Fibroblast of lung (primary cell): Measurements from ENCODE around the gene PHLDA1. TPM values are rescaled to one million over a fixed set of nuclear protein-coding genes. Genes with fewer than 3 reads are reported as not detected.

Source experiments
- DNase-seq, 2 donors: peaks; one replicate each; pipeline versions ENCODE4 v3.0.0 to v3.0.0-alpha.2; 2010; ENCODE audit warnings: low read depth in 2 of 2
- H2AFZ ChIP-seq: 2 replicates; pipeline ENCODE4 v1.5.1; 2012; ENCODE audit warnings: low read length, control low read depth, inconsistent platforms
- H3K27ac ChIP-seq: 2 replicates; pipeline ENCODE4 v1.5.1; 2011; ENCODE audit warnings: low read length, control low read depth; ENCODE audit not compliant: insufficient read depth
- H3K27me3 ChIP-seq: 2 replicates; pipeline ENCODE4 v1.5.1; 2011; ENCODE audit warnings: mild to moderate bottlenecking, low read length; ENCODE audit not compliant: control insufficient read depth, insufficient read depth
- H3K36me3 ChIP-seq: 2 replicates; pipeline ENCODE4 v1.5.1; 2011; ENCODE audit warnings: low read length; ENCODE audit not compliant: control insufficient read depth, insufficient read depth
- H3K4me1 ChIP-seq: 2 replicates; pipeline ENCODE4 v1.5.1; 2011; ENCODE audit warnings: low read length; ENCODE audit not compliant: control insufficient read depth, insufficient read depth; ENCODE audit errors: extremely low read depth
- H3K4me2 ChIP-seq: 2 replicates; pipeline ENCODE4 v1.5.1; 2011; ENCODE audit warnings: low read length, control low read depth; ENCODE audit not compliant: insufficient read depth; ENCODE audit errors: extremely low read depth
- H3K4me3 ChIP-seq, 4 experiments: fragments of 200-600 bp in 1 of 4; sonication (generic) in 1 of 4; replicated peaks in 1 of 4; 2 replicates each; pipeline ENCODE4 v1.5.1; 2011 to 2016; ENCODE audit warnings: low read length in 4 of 4, low read depth in 3 of 4, mild to moderate bottlenecking in 3 of 4, control low read depth in 2 of 4, inconsistent platforms in 1 of 4, mixed read lengths in 1 of 4; ENCODE audit not compliant: insufficient read depth in 1 of 4; ENCODE audit errors: control extremely low read depth in 1 of 4
- H3K79me2 ChIP-seq: 2 replicates; pipeline ENCODE4 v1.5.1; 2012; ENCODE audit warnings: mild to moderate bottlenecking, low read length, inconsistent platforms; ENCODE audit not compliant: control insufficient read depth, insufficient read depth
- H3K9ac ChIP-seq: 2 replicates; pipeline ENCODE4 v1.5.1; 2011; ENCODE audit warnings: mild to moderate bottlenecking, low read length, control low read depth; ENCODE audit not compliant: insufficient read depth
- H3K9me3 ChIP-seq: 2 replicates; pipeline ENCODE4 v1.5.1; 2012; ENCODE audit warnings: low read depth, low read length; ENCODE audit not compliant: control insufficient read depth, insufficient read depth
- H4K20me1 ChIP-seq: 2 replicates; pipeline ENCODE4 v1.5.1; 2011; ENCODE audit warnings: low read length; ENCODE audit not compliant: control insufficient read depth, insufficient read depth; ENCODE audit errors: extremely low read depth
- EZH2 ChIP-seq: IDR thresholded peaks from 2 replicates; pipeline ENCODE4 v1.5.1; 2012; ENCODE audit warnings: low read length, control low read depth, mild to moderate bottlenecking; ENCODE audit errors: missing control alignments
- polyA plus RNA-seq, 2 donors: library from polyadenylated mRNA; depleted of rRNA in 1 of 2; stranded (reverse) in 1 of 2; unstranded in 1 of 2; fragments of >200 nt; gene quantifications; 2 replicates each; pipeline ENCODE4 v1.2.1, GENCODE V29; 2011 to 2012; ENCODE audit warnings: missing spikeins in 1 of 2
- total RNA-seq: library from RNA; depleted of rRNA; stranded (reverse); fragments of >200 nt; gene quantifications from 2 replicates; pipeline ENCODE4 v1.2.1, GENCODE V29; 2014
- TF ChIP-seq, protein P1 (sequence below), 2 donors: IDR thresholded peaks in 1 of 2; conservative IDR thresholded peaks in 1 of 2; 1 replicate in 1 of 2; 2 replicates in 1 of 2; pipeline ENCODE4 v1.5.1; 2011 to 2012; ENCODE audit warnings: low read length in 2 of 2, control low read depth in 1 of 2, inconsistent platforms in 1 of 2, low read depth in 1 of 2, mild to moderate bottlenecking in 1 of 2

PHLDA1 gene
- total and polyA plus RNA-seq, 2 donors (not counting 1 experiment from before 2014, with no cell fraction given), result 48.1 to 252 TPM

DNA sequence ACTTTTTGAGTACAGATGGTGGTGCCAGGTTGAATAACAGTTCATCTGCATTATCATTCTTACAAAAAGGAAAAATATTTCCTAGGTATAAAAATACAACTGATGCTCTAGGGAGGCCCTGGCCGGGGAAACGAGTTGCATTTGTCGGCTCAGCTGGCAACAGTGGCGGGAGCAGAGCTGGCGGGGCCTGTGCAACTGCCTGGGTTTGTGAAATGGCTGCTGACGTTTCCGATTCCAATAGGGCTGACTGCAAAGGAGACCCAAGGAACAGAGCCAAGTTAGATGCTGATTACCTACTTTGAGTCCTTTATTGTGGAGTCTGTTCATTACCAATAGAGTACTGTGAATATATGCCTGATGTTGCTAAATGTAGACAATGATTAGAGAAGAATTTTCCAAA is 25.8 kb upstream of the PHLDA1 start:
- no peak for TF ChIP-seq EZH2
- TF ChIP-seq, protein P1, sequence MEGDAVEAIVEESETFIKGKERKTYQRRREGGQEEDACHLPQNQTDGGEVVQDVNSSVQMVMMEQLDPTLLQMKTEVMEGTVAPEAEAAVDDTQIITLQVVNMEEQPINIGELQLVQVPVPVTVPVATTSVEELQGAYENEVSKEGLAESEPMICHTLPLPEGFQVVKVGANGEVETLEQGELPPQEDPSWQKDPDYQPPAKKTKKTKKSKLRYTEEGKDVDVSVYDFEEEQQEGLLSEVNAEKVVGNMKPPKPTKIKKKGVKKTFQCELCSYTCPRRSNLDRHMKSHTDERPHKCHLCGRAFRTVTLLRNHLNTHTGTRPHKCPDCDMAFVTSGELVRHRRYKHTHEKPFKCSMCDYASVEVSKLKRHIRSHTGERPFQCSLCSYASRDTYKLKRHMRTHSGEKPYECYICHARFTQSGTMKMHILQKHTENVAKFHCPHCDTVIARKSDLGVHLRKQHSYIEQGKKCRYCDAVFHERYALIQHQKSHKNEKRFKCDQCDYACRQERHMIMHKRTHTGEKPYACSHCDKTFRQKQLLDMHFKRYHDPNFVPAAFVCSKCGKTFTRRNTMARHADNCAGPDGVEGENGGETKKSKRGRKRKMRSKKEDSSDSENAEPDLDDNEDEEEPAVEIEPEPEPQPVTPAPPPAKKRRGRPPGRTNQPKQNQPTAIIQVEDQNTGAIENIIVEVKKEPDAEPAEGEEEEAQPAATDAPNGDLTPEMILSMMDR (conservative IDR thresholded peaks at IDR 0.05 in 1 of 2, IDR thresholded peaks at IDR 0.05 in 1 of 2; ENCODE audit: low read depth in 1 of 2, low read length in 2 of 2), result no peak
- Histone ChIP-seq H3K9me3 (no peaks in the 10 kb centered on the region), H3K27me3 (no peaks in the 10 kb centered on the region), H3K4me1 (no peaks in the 10 kb centered on the region), H3K9ac (no peak overlapping the region), H2AFZ (no peak overlapping the region), H3K4me2 (no peak overlapping the region), H3K79me2 (peaks cover 25% of the 10 kb centered on the region), H3K4me3 (no peak overlapping the region), H3K36me3 (peaks cover 9% of the 10 kb centered on the region), H4K20me1 (no peaks in the 10 kb centered on the region), H3K27ac (no peak overlapping the region)
- no peak for DNase-seq

DNA sequence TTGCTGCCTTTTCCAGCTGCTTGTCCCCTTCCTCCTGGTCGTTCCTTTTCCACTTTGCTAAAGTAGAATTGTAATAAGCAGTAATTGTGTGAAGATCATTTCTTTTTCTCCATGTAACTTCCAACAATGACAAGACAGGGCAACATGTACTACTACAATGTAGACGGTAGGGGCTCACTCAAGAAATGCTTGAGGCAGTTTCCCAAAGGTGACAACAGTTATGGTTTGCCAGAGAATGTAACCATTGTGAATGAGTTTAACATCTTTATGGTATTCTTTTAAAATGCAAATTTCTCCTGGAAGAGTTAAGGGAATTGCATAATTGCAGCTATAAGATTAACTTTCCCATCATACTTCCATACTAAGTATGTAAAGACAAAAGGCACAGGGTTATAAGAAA is 23.8 kb upstream of the PHLDA1 start:
- Histone ChIP-seq H3K27me3 (no peaks in the 10 kb centered on the region), H4K20me1 (no peaks in the 10 kb centered on the region), H3K9ac (no peak overlapping the region), H3K79me2 (peaks cover 6% of the 10 kb centered on the region), H3K27ac (no peak overlapping the region), H3K4me1 (no peaks in the 10 kb centered on the region), H3K36me3 (peaks cover 11% of the 10 kb centered on the region), H3K9me3 (no peaks in the 10 kb centered on the region), H3K4me3 (no peak overlapping the region), H2AFZ (no peak overlapping the region), H3K4me2 (no peak overlapping the region)
- no peak for DNase-seq
- TF ChIP-seq, protein P1 (conservative IDR thresholded peaks at IDR 0.05 in 1 of 2, IDR thresholded peaks at IDR 0.05 in 1 of 2; ENCODE audit: low read depth in 1 of 2, low read length in 2 of 2), result peak in 1 of 2 donors; percentile 6
- no peak for TF ChIP-seq EZH2

DNA sequence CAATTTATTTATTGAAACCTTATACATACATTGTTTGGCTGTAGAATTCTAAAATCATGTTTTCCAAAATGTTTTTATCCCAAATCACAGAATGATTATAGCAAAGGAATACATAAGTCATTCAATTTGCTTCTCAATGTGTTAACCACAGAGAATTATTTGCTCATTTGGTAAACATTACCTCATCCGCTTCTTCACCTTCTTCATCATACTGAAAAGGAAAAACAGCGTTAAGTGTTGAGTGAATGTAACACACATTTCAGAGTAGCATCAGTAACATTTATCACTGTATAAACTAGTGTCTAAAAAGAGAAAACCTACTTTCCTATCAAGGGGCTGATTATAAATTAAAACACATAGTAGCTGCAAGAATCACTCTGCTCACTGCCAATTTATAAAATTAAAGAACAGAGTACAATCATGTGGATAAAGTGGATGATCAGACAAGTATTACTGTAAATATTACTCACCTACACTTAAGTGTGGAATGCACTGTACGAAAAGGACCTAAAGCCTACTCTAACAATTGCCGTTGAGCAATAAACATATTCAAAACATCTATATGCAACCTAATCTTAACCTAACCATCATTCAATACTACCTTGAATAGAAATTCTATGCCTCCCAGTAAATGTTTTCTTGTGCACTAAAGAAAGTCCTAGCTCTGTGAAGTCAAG is 18.1 kb upstream of the PHLDA1 start:
- no peak for DNase-seq
- Histone ChIP-seq H3K4me1 (no peaks in the 10 kb centered on the region), H3K9me3 (no peaks in the 10 kb centered on the region), H3K27me3 (no peaks in the 10 kb centered on the region), H4K20me1 (no peaks in the 10 kb centered on the region), H3K27ac (no peak overlapping the region), H2AFZ (no peak overlapping the region), H3K4me2 (no peak overlapping the region), H3K79me2 (no peaks in the 10 kb centered on the region), H3K36me3 (peaks cover 12% of the 10 kb centered on the region), H3K9ac (no peak overlapping the region), H3K4me3 (no peak overlapping the region)
- TF ChIP-seq, protein P1 (conservative IDR thresholded peaks at IDR 0.05 in 1 of 2, IDR thresholded peaks at IDR 0.05 in 1 of 2; ENCODE audit: low read depth in 1 of 2, low read length in 2 of 2), result no peak
- TF ChIP-seq EZH2, result no peak
